ENCODE results near the gene CNTD1. TPM values are rescaled to one million over a fixed set of nuclear protein-coding genes. Genes with fewer than 3 reads are reported as not detected.
A peak's percentile ranks its signal among the peaks of the same experiment; 100 is the strongest.

CNTD1 gene
- total RNA-seq, 1 experiment from 2014 or later, result not detected

DNA sequence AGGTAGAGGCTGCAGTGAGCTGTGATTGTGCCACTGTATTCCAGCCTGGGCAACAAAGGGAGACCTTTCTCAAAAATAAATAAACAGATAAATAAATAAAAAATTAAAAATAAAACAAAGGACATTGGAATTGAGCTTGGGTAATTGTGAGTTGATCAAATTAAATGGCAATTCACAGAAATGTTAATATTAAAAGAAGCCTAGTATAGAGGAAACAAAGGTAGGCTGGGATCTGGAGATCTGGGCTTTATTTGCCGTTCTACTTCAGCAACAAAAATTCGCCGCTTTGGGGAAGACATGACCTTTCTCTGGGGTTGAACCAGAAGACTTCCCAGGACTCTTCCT is 25.7 kb upstream of the CNTD1 start:
- Histone ChIP-seq H3F3A (ENCODE audit: insufficient read depth, low read depth) (peaks cover 19% of the 10 kb centered on the region; the same call in 1 of the 2 replicates), H2AFZ (peak overlapping the region; percentile 92), H3K4me2 (peak overlapping the region; percentile 98), H3K9me2 (ENCODE audit: insufficient read depth) (no peaks in the 10 kb centered on the region), H3K4me1 (replicated peaks; ENCODE audit: insufficient read depth) (peaks cover 14% of the 10 kb centered on the region), H3K27ac (peak overlapping the region; percentile 88), H3K27me3 (ENCODE audit: insufficient read depth, low read depth) (no peaks in the 10 kb centered on the region), H3K79me2 (ENCODE audit: low read depth) (peaks cover 23% of the 10 kb centered on the region), H3K9me3 (ENCODE audit: insufficient read depth, low read depth) (no peaks in the 10 kb centered on the region), H4K20me1 (ENCODE audit: insufficient read depth) (no peaks in the 10 kb centered on the region), H3K36me3 (ENCODE audit: low read depth) (peaks cover 21% of the 10 kb centered on the region), H3K4me3 (peak overlapping the region; percentile 98)
- no peak for DNase-seq
- intact Hi-C loops (cut with micrococcal nuclease; ENCODE audit: unreplicated experiment), result no loop called here
- no peak for TF ChIP-seq EZH2 (IDR thresholded peaks at IDR 0.05; ENCODE audit: low read depth)
- TF ChIP-seq CTCF (conservative IDR thresholded peaks at IDR 0.05), result no peak
- CTCF ChIA-PET, result no interaction called here
- POLR2A ChIA-PET (ENCODE audit: unreplicated experiment), result interaction anchor here (0.5 to 0.8 kb wide), 3 partner anchors 15 to 399 kb away, joined by 4 to 9 read pairs (median 7); no protein-coding TSS in a partner anchor
- no TSS peak for BruUV-seq (replicated peaks)

DNA sequence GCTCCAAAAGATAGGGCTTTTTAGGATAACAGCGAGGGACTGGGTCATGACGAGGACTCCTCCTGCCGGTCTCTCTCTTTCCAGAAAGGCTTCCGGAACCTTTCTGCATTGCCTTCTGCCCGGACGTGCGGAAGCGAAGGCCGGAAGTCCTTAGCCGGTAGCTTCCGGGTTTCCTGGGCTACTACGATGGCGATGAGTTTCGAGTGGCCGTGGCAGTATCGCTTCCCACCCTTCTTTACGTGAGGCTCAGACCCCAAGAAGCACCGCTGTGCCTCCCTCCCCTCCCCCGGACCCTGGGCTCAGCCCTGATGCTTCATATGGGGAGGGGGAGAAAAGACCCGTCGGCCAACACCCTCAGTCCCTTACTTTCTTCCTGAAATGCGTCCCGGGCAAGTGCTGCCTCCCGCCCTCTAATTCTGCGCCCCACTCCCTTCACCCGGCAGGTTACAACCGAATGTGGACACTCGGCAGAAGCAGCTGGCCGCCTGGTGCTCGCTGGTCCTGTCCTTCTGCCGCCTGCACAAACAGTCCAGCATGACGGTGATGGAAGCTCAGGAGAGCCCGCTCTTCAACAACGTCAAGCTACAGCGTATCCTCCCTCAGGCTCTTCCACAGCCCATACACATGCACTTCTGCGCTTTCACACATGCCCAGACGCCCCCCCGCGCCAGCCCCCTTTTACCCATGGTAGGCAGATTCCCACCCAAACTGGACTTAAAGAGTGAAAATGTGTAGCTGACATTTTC is 25.2 kb upstream of the CNTD1 start, which contains the start of gene VPS25:
TSS of gene VPS25 (plus strand) at position 160 of the 746 bp plus-strand sequence. CDS start at position 187, 27 bp downstream.
- peak within 1 kb of the TSS; percentile 92 for H2AFZ ChIP-seq
- TF ChIP-seq CTCF (conservative IDR thresholded peaks at IDR 0.05) (no peak), EZH2 (IDR thresholded peaks at IDR 0.05; ENCODE audit: low read depth) (no peak)
- no peaks in the 10 kb centered on the region for H3K9me3 ChIP-seq (ENCODE audit: insufficient read depth, low read depth)
- peaks cover 14% of the 10 kb centered on the region for H3K4me1 ChIP-seq (replicated peaks; ENCODE audit: insufficient read depth)
- peaks cover 24% of the 10 kb centered on the region; the same call in 1 of the 2 replicates for H3F3A ChIP-seq (ENCODE audit: insufficient read depth, low read depth)
- H3K4me2 ChIP-seq, result peak within 1 kb of the TSS; percentile 98
- H3K27me3 ChIP-seq (ENCODE audit: insufficient read depth, low read depth), result no peaks in the 10 kb centered on the region
- no peaks in the 10 kb centered on the region for H4K20me1 ChIP-seq (ENCODE audit: insufficient read depth)
- ChIA-PET CTCF (interaction anchor here (0.6 kb wide), 2 partner anchors 53 to 893 kb away, joined by 5 to 16 read pairs; no protein-coding TSS in a partner anchor), POLR2A (ENCODE audit: unreplicated experiment) (interaction anchor here (0.5 to 0.8 kb wide), 5 partner anchors 14 to 942 kb away, joined by 3 to 9 read pairs (median 4); no protein-coding TSS in a partner anchor)
- TSS peak; percentile 65 for BruUV-seq (replicated peaks)
- H3K27ac ChIP-seq, result peak within 1 kb of the TSS; percentile 88
- peaks cover 21% of the 10 kb centered on the region for H3K36me3 ChIP-seq (ENCODE audit: low read depth)
- DNase-seq, result peak; percentile 65 to 74
- intact Hi-C loops (cut with micrococcal nuclease; ENCODE audit: unreplicated experiment), result no loop called here
- peaks cover 23% of the 10 kb centered on the region for H3K79me2 ChIP-seq (ENCODE audit: low read depth)
- H3K4me3 ChIP-seq, result peak within 1 kb of the TSS; percentile 98
- no peaks in the 10 kb centered on the region for H3K9me2 ChIP-seq (ENCODE audit: insufficient read depth)

DNA sequence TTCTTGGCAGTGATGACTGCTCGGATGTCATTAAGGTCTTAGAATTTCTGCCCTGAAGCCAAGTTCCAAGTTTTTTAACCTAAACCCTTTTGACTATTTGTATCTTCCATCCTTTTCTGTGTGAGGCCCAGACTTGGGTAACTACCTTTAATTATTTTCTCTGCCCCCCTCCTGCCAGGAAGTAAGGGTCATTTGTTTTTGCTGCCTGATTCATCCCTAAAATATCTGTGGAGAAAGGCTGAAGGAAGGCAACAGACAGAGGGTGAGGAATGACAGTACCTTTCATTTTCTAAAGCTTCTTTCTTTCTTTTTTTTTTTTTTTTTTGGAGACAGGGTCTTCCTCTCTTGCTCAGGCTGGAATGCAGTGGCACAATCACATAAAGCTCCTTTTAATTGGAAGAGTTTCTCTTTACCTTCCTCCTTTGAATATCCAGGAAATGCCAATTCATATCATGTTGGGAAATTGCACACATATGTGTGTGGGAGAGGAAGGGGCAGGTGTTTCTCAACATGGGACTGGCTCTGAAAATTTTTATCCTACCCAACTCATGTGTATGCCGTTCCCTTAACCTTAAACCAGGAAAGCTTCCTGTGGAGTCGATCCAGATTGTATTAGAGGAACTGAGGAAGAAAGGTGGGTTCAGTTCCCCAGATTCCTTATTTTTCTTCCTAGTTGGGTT is 24.5 kb upstream of the CNTD1 start:
- peaks cover 27% of the 10 kb centered on the region; the same call in 1 of the 2 replicates for H3F3A ChIP-seq (ENCODE audit: insufficient read depth, low read depth)
- ChIA-PET CTCF (interaction anchor here (0.5 to 0.6 kb wide), 2 partner anchors 126 to 893 kb away, joined by 3 to 16 read pairs; no protein-coding TSS in a partner anchor), POLR2A (ENCODE audit: unreplicated experiment) (interaction anchor here (0.5 kb wide), 1 partner anchor 38 kb away, joined by 3 read pairs; no protein-coding TSS in a partner anchor)
- no peaks in the 10 kb centered on the region for H3K27me3 ChIP-seq (ENCODE audit: insufficient read depth, low read depth)
- peak overlapping the region; percentile 98 for H3K4me2 ChIP-seq
- peaks cover 21% of the 10 kb centered on the region for H3K36me3 ChIP-seq (ENCODE audit: low read depth)
- H3K27ac ChIP-seq, result peak overlapping the region; percentile 88
- DNase-seq, result peak in 1 of 2 experiments; percentile 61
- peaks cover 23% of the 10 kb centered on the region for H3K79me2 ChIP-seq (ENCODE audit: low read depth)
- TF ChIP-seq EZH2 (IDR thresholded peaks at IDR 0.05; ENCODE audit: low read depth) (no peak), CTCF (conservative IDR thresholded peaks at IDR 0.05) (no peak)
- BruUV-seq (replicated peaks), result no TSS peak
- H4K20me1 ChIP-seq (ENCODE audit: insufficient read depth), result no peaks in the 10 kb centered on the region
- H3K4me1 ChIP-seq (replicated peaks; ENCODE audit: insufficient read depth), result peaks cover 14% of the 10 kb centered on the region
- intact Hi-C loops (cut with micrococcal nuclease; ENCODE audit: unreplicated experiment), result no loop called here
- no peaks in the 10 kb centered on the region for H3K9me2 ChIP-seq (ENCODE audit: insufficient read depth)
- H3K9me3 ChIP-seq (ENCODE audit: insufficient read depth, low read depth), result no peaks in the 10 kb centered on the region
- peak overlapping the region; percentile 98 for H3K4me3 ChIP-seq
- peak overlapping the region; percentile 92 for H2AFZ ChIP-seq

Measured in PC-9 (cell line).